Renal cortical epithelial cell (primary cell): ENCODE results near the gene KRT81. TPM values are rescaled to one million over a fixed set of nuclear protein-coding genes. Genes with fewer than 3 reads are reported as not detected.

Experiments used
- DNase-seq: peaks from one replicate; pipeline ENCODE4 v3.0.0-alpha.2; 2011; ENCODE audit warnings: low read depth
- total RNA-seq: library from RNA; depleted of rRNA; stranded (reverse); fragments of >200 nt; gene quantifications from 2 replicates; pipeline ENCODE4 v1.2.3, GENCODE V29; 2014

KRT81 gene
- total RNA-seq: 48.3 TPM in 1 of 2 replicates, not detected in the other

GRCh38 chr12:52291267-52291935 lies at the start of gene KRT81:
Gene KRT81 (minus strand): TSS chr12:52291534. CDS start chr12:52291465, 69 bp downstream.
- DNase-seq: no peak

- no peak for DNase-seq
These were observed 47.1 kb upstream of the KRT81 start for GRCh38 chr12:52338241-52338960.

- DNase-seq: peak; percentile 11
These were observed 45.7 kb upstream of the KRT81 start for GRCh38 chr12:52337054-52337453.

GRCh38 chr12:52336641-52337040 lies 45.3 kb upstream of the KRT81 start:
- DNase-seq: no peak

- no peak for DNase-seq
These were observed 44.4 kb upstream of the KRT81 start for GRCh38 chr12:52335598-52336262.

GRCh38 chr12:52334185-52334584 lies 42.9 kb upstream of the KRT81 start:
- DNase-seq: no peak

GRCh38 chr12:52333321-52333720 lies 42.0 kb upstream of the KRT81 start:
- DNase-seq: no peak

- DNase-seq: no peak
These were observed 41.0 kb upstream of the KRT81 start for GRCh38 chr12:52332381-52332780.

- DNase-seq: peak; percentile 33
These were observed 40.5 kb upstream of the KRT81 start for GRCh38 chr12:52331833-52332232.

- no peak for DNase-seq
These were observed 39.7 kb upstream of the KRT81 start for GRCh38 chr12:52331039-52331438.

- DNase-seq: no peak
These were observed 36.6 kb upstream of the KRT81 start for GRCh38 chr12:52327830-52328500.

- DNase-seq: peak; percentile 97
These were observed 35.9 kb upstream of the KRT81 start for GRCh38 chr12:52327052-52327829.

- no peak for DNase-seq
These were observed 32.8 kb upstream of the KRT81 start for GRCh38 chr12:52324153-52324444.

GRCh38 chr12:52323416-52324152 lies 32.2 kb upstream of the KRT81 start:
- no peak for DNase-seq

GRCh38 chr12:52323001-52323400 lies 31.7 kb upstream of the KRT81 start:
- DNase-seq: no peak

- DNase-seq: no peak
These were observed 30.7 kb upstream of the KRT81 start for GRCh38 chr12:52322069-52322468.

- no peak for DNase-seq
These were observed 30.1 kb upstream of the KRT81 start for GRCh38 chr12:52321418-52321817.

- DNase-seq: no peak
These were observed 29.6 kb upstream of the KRT81 start, which contains the start of gene KRT83 for GRCh38 chr12:52320784-52321400. Gene KRT83 (minus strand): TSS chr12:52321398. CDS start chr12:52321335, 63 bp downstream.

GRCh38 chr12:52319097-52319496 lies 27.8 kb upstream of the KRT81 start:
- peak; percentile 18 for DNase-seq

GRCh38 chr12:52318241-52318990 lies 27.1 kb upstream of the KRT81 start:
- DNase-seq: no peak
